ENCODE data around the gene ZNF629.

ZNF629 gene

DNA sequence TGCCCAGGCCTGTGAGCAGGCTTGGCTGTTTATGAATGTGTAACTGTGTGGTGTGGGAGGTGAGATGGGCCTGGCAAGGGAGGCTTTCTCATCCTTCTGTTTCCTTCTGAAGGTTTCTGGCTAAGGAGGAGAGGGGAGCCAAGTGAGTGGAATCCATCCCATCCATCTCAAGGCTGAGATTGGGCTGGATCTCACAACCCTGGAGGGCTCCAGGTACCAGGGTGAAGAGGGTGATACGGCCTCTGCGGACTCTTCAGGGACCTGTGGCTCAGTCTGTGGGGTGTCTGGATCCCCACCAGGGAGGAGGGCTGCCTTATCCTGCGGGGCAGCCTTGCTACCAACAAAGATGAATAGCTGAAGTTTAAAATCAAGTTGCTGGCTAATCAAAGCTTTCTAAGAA, 7.0 kb downstream of the ZNF629 start (continued):
- TF ChIP-seq, protein P1, sequence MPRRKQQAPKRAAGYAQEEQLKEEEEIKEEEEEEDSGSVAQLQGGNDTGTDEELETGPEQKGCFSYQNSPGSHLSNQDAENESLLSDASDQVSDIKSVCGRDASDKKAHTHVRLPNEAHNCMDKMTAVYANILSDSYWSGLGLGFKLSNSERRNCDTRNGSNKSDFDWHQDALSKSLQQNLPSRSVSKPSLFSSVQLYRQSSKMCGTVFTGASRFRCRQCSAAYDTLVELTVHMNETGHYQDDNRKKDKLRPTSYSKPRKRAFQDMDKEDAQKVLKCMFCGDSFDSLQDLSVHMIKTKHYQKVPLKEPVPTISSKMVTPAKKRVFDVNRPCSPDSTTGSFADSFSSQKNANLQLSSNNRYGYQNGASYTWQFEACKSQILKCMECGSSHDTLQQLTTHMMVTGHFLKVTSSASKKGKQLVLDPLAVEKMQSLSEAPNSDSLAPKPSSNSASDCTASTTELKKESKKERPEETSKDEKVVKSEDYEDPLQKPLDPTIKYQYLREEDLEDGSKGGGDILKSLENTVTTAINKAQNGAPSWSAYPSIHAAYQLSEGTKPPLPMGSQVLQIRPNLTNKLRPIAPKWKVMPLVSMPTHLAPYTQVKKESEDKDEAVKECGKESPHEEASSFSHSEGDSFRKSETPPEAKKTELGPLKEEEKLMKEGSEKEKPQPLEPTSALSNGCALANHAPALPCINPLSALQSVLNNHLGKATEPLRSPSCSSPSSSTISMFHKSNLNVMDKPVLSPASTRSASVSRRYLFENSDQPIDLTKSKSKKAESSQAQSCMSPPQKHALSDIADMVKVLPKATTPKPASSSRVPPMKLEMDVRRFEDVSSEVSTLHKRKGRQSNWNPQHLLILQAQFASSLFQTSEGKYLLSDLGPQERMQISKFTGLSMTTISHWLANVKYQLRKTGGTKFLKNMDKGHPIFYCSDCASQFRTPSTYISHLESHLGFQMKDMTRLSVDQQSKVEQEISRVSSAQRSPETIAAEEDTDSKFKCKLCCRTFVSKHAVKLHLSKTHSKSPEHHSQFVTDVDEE (CRISPR knock-in tag; IDR thresholded peaks at IDR 0.05), result no peak
- TF ChIP-seq ZNF8 (CRISPR knock-in tag; IDR thresholded peaks at IDR 0.05) (no peak), ZC3H10 (CRISPR knock-in tag; IDR thresholded peaks at IDR 0.05) (no peak), ARNTL (CRISPR knock-in tag; IDR thresholded peaks at IDR 0.05; ENCODE audit: borderline replicate concordance, low read depth) (no peak), ESRRG (CRISPR knock-in tag; IDR thresholded peaks at IDR 0.05) (no peak)

DNA sequence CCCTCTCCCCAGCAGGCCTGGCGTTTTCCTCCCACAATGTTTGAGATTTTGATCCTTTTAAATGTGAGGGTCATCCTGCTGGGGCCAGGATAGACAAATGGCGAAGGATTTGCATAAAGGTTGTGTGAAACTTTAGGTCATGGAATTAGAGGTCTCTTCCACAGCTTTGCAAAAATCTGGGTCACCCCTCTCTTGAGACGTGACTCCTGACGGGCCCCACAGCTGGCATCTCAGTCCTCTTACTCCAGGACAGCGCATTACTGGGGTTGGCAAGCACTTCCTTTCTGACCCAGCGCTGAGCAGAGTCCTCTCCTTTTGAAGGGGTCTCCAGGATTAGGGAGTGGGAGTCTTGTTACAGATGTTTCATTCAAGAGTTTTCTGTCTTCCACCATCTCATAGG, 7.4 kb downstream of the ZNF629 start:
- no peak for ATAC-seq
- TF ChIP-seq ZC3H10 (CRISPR knock-in tag; IDR thresholded peaks at IDR 0.05) (no peak), ESRRG (CRISPR knock-in tag; IDR thresholded peaks at IDR 0.05) (no peak), OSR1 (CRISPR knock-in tag; IDR thresholded peaks at IDR 0.05) (no peak), GLIS3 (CRISPR knock-in tag; IDR thresholded peaks at IDR 0.05) (no peak)
- TF ChIP-seq, protein P2, sequence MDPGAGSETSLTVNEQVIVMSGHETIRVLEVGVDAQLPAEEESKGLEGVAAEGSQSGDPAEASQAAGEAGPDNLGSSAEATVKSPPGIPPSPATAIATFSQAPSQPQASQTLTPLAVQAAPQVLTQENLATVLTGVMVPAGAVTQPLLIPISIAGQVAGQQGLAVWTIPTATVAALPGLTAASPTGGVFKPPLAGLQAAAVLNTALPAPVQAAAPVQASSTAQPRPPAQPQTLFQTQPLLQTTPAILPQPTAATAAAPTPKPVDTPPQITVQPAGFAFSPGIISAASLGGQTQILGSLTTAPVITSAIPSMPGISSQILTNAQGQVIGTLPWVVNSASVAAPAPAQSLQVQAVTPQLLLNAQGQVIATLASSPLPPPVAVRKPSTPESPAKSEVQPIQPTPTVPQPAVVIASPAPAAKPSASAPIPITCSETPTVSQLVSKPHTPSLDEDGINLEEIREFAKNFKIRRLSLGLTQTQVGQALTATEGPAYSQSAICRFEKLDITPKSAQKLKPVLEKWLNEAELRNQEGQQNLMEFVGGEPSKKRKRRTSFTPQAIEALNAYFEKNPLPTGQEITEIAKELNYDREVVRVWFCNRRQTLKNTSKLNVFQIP (CRISPR knock-in tag; IDR thresholded peaks at IDR 0.05; ENCODE audit: borderline replicate concordance, low read depth), result no peak
- TF ChIP-seq, protein P3, sequence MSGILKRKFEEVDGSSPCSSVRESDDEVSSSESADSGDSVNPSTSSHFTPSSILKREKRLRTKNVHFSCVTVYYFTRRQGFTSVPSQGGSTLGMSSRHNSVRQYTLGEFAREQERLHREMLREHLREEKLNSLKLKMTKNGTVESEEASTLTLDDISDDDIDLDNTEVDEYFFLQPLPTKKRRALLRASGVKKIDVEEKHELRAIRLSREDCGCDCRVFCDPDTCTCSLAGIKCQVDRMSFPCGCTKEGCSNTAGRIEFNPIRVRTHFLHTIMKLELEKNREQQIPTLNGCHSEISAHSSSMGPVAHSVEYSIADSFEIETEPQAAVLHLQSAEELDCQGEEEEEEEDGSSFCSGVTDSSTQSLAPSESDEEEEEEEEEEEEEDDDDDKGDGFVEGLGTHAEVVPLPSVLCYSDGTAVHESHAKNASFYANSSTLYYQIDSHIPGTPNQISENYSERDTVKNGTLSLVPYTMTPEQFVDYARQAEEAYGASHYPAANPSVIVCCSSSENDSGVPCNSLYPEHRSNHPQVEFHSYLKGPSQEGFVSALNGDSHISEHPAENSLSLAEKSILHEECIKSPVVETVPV (CRISPR knock-in tag; IDR thresholded peaks at IDR 0.05), result no peak

DNA sequence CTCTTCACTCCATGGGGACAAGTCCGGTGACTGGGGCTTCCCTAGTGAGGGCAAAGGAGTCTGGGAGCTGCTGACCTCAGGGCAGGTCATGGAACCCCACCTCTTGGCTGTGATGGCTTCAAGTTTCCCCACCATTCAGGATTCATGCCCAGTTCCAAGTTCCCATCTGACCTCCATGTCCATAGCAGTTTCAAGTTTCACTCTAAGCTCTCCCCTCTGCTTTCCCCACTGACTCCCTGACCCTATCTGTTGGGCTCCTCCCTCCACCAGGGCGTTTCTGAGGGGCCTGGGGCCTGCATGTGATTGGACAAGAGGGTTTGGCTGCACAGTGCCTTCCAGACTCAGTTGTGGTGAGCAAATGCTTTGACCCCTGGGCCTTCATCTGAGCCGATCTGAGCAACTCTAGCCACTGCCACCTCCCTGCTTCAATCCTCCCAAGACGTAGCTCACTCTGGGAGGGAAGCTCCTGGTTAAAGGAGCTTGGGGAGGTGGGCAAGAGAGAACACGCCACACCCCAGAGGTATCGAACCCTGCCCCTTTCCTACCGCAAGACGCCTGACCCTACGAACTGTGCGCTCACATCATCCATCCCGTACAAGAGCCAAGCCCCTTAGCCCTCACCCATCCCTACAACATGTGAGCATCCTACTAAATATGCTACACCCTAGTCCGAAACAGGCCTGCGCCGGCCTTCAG, 8.3 kb downstream of the ZNF629 start:
- no peak for ATAC-seq
- TF ChIP-seq, protein P1 (CRISPR knock-in tag; IDR thresholded peaks at IDR 0.05), result no peak
- TF ChIP-seq ZNF565 (CRISPR knock-in tag; conservative IDR thresholded peaks at IDR 0.05; ENCODE audit: low read depth) (no peak), ZC3H10 (CRISPR knock-in tag; IDR thresholded peaks at IDR 0.05) (no peak)

DNA sequence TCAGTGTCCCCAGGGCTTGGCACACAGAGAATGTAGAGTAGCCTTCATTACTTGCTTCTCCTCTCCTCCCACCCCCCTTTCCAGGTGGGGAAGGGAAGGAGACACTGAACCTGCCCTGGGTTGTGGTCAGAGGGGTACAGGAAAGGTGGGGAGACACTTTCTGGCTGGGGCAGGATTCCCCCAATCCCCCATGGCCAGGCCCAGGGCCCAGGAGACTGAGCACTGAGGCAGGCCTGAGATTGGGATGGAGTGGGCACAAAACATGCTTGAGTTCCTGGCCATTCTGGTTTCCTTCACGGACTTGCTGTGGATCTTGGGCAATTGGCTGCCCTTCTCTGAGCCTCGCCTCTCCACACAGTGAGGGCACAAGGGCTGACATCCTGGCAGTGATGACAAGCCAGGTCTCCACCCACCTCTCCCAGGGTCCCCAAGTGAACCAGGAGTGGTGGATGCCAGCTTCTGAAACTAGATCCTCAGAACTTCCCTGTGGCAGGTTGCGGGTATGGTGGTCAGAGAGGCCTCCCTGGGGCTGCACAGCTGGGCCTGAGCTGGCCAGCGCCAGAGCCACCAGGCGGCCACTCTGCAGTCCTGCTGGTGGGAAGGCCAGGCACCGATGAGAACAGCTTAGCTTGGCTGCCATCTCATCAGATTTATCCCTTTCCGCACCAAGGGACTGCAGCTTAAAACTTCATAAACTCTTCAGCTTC, 9.3 kb downstream of the ZNF629 start:
- no peak for ATAC-seq
- TF ChIP-seq ESRRG (CRISPR knock-in tag; IDR thresholded peaks at IDR 0.05), result no peak
- TF ChIP-seq ZC3H10 (CRISPR knock-in tag; IDR thresholded peaks at IDR 0.05), result no peak
- TF ChIP-seq ZFP3 (CRISPR knock-in tag; IDR thresholded peaks at IDR 0.05), result no peak
- TF ChIP-seq, protein P4, sequence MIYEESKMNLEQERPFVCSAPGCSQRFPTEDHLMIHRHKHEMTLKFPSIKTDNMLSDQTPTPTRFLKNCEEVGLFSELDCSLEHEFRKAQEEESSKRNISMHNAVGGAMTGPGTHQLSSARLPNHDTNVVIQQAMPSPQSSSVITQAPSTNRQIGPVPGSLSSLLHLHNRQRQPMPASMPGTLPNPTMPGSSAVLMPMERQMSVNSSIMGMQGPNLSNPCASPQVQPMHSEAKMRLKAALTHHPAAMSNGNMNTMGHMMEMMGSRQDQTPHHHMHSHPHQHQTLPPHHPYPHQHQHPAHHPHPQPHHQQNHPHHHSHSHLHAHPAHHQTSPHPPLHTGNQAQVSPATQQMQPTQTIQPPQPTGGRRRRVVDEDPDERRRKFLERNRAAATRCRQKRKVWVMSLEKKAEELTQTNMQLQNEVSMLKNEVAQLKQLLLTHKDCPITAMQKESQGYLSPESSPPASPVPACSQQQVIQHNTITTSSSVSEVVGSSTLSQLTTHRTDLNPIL (CRISPR knock-in tag; IDR thresholded peaks at IDR 0.05; ENCODE audit: low read depth), result no peak
- TF ChIP-seq ZNF565 (CRISPR knock-in tag; conservative IDR thresholded peaks at IDR 0.05; ENCODE audit: low read depth), result no peak
- no peak for TF ChIP-seq RARB (CRISPR knock-in tag; IDR thresholded peaks at IDR 0.05)
- TF ChIP-seq ZNF70 (CRISPR knock-in tag; IDR thresholded peaks at IDR 0.05), result no peak
- TF ChIP-seq, protein P5, sequence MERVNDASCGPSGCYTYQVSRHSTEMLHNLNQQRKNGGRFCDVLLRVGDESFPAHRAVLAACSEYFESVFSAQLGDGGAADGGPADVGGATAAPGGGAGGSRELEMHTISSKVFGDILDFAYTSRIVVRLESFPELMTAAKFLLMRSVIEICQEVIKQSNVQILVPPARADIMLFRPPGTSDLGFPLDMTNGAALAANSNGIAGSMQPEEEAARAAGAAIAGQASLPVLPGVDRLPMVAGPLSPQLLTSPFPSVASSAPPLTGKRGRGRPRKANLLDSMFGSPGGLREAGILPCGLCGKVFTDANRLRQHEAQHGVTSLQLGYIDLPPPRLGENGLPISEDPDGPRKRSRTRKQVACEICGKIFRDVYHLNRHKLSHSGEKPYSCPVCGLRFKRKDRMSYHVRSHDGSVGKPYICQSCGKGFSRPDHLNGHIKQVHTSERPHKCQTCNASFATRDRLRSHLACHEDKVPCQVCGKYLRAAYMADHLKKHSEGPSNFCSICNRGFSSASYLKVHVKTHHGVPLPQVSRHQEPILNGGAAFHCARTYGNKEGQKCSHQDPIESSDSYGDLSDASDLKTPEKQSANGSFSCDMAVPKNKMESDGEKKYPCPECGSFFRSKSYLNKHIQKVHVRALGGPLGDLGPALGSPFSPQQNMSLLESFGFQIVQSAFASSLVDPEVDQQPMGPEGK (CRISPR knock-in tag; IDR thresholded peaks at IDR 0.05; ENCODE audit: borderline replicate concordance), result no peak
- TF ChIP-seq ZFP30 (CRISPR knock-in tag; IDR thresholded peaks at IDR 0.05), result no peak
- TF ChIP-seq SNAI2 (CRISPR knock-in tag; IDR thresholded peaks at IDR 0.05), result no peak
- no peak for TF ChIP-seq CSDC2 (CRISPR knock-in tag; IDR thresholded peaks at IDR 0.05)
- TF ChIP-seq ARNTL (CRISPR knock-in tag; IDR thresholded peaks at IDR 0.05; ENCODE audit: borderline replicate concordance, low read depth), result no peak
- no peak for TF ChIP-seq TOX (CRISPR knock-in tag; IDR thresholded peaks at IDR 0.05; ENCODE audit: borderline replicate concordance)
- TF ChIP-seq, protein P1 (CRISPR knock-in tag; IDR thresholded peaks at IDR 0.05), result no peak
